ENCODE measurements around the gene DNAAF5.

Gene DNAAF5

DNA sequence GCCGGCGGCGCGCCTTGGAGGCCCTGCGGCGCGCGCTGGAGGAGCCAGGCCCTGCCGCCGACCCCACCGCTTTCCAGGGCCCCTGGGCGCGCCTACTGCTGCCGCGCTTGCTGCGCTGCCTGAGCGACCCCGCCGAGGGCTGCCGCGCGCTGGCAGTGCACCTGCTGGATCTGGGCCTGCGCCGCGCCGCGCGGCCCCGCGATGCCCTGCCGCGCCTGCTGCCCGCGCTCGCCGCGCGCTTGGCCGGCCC, 280 bp downstream of the DNAAF5 start:
- no peak for DNase-seq
- intact Hi-C loops (cut with DNase I), result loop anchor here (5.0 kb wide), 1 partner anchor 204 kb away; no protein-coding TSS in a partner anchor

DNA sequence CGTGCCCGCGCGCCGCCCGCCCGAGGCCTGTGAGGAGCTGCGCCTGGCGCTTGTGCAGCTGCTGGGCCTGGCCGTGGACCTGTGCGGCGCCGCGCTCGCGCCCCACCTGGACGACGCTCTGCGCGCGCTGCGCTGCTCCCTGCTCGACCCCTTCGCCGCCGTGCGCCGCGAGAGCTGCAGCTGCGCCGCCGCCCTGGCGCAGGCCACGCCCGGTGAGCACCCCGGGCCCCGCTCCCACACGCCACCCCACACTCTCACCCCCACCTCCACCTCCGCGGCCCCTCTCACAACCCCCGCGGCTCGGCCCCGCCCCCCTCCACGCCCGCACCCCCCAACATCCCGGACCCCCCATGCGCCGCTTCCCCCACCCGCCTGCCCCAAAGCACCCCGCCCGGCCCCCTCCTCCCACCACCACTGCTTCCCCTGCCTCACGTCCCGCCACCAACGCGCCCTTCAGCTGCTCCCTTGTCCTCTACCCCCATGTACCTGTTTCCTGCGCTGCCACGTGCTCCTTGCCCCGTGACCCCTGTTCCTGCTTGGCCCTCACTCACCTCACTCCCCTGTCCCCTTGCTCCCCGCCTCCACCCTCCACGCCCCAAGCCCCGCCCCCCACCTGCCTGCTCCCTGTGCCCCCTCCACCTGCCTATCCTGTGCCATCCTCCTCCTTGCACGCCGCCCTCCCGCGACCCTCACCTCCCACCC, 756 bp downstream of the DNAAF5 start, which contains the start of gene PRKAR1B:
PRKAR1B (minus strand) TSS at position 178 of the 702 bp plus-strand sequence. CDS start 15,776 bp downstream, outside the sequence.
- peak in 26 of 42 donors; percentile 12 to 65 (median 40) for DNase-seq
- intact Hi-C loops (cut with DNase I), result loop anchor here (5.0 kb wide), 1 partner anchor 205 kb away; no protein-coding TSS in a partner anchor

DNA sequence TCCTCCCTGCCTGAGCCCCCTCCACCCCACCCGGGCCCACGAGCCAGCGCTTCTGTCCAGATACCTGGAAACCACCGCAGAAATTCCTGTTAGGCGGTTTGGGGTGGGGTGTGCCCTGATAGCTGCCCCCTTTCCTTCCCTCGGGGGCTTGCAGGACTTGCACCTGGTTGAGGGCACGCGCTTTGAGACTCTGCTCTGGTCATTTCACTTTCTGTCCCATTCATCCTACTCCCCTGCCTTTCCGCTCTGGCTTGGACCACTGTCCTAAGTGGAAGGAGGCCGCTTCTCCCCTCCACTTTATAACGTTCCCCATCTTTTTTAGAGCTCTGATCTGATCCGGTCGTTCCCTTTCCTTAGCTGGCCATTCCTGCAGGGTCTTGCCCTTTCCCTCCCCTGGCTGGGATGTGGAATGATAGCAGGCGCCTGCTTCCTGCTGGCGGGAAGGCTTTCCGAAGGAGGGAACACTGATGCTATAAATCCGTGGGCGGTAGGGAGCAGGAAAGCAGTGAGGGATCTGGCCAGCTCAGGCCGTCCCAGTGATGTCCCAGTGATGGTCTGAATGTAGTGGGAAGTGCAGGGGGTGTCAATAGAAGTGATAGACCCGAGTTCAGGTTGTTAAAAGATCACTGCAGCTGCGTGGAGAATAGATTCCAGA, 1.4 kb downstream of the DNAAF5 start:
- DNase-seq, result peak in 2 of 42 donors; percentile 11 to 15
- intact Hi-C loops (cut with DNase I), result loop anchor here (5.0 kb wide), 1 partner anchor 206 kb away; no protein-coding TSS in a partner anchor

GRCh38 chr7:728602-729001, 2.1 kb downstream of the DNAAF5 start:
- intact Hi-C loops (cut with DNase I), result loop anchor here (5.0 kb wide), 1 partner anchor 206 kb away; no protein-coding TSS in a partner anchor
- DNase-seq, result peak in 1 of 42 donors; percentile 15

DNA sequence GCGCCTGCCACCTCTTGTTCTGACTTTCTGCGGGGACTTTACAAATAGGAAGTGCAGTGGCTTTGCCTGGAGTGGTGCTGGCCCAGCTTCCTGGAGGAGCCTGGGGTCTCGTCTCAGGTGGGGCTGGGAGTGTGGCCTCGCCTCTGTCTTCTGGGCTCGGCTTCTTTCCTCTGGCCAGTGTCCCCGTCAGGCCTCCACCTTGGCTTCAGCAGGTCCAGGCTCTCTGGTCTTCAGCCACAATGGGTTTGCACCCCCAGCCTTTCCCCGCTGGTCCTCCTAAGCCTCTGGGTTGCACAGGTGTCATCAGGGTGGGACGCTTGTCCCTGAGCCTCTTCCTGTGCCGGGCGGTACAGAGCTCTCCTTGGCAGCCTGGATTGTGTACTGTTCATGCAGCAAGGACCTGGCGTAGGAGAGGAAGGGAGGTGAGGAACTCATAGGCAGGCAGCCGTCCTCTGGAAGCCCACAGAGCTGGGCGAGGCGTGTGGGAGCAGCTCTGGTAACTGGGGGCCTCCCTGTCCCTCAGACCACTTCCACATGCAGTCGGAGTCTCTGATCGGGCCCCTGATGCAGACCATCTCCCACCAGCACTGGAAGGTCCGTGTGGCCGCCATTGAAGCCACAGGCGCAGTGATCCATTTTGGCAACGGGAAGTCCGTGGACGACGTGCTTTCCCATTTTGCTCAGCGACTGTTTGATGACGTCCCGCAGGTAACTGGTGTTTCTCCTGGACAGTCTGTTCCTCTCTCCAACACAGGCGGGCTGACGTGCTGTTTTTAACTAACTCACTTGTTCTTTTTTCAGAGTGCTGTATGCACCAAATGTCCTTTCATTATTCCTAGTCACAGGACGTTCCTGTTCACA, 2.9 kb downstream of the DNAAF5 start:
- DNase-seq, result peak in 2 of 42 donors; percentile 15 to 27

DNA sequence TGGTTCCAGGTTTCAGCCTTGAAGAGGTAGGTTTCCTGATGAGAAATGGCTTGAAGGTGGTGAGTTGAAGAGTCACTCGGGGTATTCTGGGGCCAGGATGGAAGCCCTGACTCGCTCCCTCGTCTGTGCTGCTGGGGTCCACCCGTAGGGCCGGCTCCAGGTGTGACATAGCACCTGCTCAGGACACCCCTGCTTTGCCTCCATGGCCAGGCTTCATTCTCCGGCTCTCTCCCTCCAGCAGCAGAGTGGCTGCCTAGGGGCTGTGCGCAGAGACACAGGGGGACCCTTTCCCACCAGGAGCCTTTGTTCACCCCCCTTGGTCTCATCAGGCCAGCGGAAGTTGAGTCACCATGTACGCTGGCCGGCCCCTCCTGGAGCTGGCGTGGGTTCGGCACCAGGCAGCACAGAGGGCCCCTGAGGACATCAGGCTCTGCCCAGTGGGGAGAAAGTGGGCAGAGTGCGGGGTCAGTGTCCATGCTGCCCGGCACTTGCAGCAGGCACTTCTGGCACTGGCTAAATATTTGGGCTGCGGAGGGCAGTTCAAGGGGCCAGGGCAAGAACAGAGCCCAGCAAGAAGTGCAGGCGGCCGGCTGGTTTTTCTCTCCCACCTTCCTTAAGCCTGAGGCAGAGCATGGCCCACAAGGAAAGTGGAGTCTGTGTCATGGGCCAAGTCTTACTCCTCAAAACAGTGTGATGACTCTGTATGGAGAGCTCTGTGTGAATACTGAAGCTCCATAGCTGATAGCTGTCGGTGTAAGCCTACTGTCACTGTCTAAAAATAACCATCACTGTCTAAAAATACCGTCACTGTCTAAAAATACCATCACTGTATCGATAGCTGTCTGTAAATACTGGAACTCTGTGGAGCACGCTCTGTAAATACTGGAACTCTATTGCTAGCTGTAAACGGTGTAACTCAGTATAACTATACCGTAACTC, 4.3 kb downstream of the DNAAF5 start:
- peak in 2 of 42 donors; percentile 22 to 28 for DNase-seq

More for the DNA sequence above, 2.9 kb downstream of the DNAAF5 start:
- intact Hi-C loops (cut with DNase I), result loop anchor here (5.0 kb wide), 1 partner anchor 207 kb away; no protein-coding TSS in a partner anchor

DNA sequence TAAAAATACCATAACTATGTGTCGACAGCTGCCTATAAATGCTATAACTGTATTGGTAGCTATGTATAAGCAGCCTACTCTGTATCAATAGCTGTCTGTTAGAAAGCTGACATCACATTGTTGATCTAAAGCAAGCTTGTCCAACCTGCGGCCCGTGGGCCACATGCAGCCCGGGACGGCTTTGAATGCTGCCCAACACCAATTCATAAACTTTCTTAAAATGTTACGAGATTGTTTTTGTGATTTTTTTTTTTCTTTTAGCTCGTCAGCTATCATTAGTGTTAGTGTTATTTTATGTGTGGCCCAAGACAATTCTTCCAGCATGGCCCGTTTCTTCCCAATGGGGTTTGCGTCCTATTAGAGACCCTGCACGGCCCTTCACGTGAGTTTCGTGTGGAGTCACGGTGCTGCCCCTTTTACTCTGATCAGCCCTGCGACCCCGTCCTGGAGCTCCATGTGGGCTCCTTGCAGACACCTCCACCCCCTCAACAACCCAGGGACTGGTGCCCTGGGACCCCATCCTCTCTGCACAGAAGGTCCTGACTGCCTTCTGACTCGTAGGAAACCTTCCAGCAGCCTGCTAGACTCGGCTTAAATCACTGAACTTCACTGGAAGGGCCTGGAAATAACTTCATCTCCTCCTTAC, 5.1 kb downstream of the DNAAF5 start:
- peak in 1 of 42 donors; percentile 34 for DNase-seq
- intact Hi-C loops (cut with DNase I), result no loop called here

More for the DNA sequence above, 4.3 kb downstream of the DNAAF5 start:
- intact Hi-C loops (cut with DNase I), result no loop called here

GRCh38 chr7:732094-732541, 5.6 kb downstream of the DNAAF5 start:
- intact Hi-C loops (cut with DNase I), result no loop called here
- DNase-seq, result peak in 1 of 42 donors; percentile 39

DNA sequence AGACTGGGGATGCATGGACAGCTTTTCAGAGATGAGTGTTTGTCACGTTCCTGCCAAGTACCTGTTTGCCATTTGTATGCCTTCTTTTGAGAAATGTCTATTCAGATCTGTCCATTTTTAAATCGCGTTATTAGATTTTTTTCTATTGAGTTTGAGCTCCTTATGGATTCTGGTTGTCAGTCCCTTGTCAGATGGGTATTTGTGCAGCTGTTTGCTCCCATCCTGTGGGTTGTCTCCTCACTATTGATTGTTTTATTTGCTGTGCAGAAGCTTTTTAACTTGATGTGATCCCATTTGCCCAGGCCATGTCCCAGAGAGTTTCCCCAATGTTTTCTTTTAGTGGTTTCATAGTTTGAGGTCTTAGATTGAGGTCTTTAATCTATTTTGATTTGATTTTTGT, 6.1 kb downstream of the DNAAF5 start:
- intact Hi-C loops (cut with DNase I), result no loop called here
- no peak for DNase-seq

GRCh38 chr7:734214-734613, 7.7 kb downstream of the DNAAF5 start:
- no peak for DNase-seq
- intact Hi-C loops (cut with DNase I), result no loop called here

DNA sequence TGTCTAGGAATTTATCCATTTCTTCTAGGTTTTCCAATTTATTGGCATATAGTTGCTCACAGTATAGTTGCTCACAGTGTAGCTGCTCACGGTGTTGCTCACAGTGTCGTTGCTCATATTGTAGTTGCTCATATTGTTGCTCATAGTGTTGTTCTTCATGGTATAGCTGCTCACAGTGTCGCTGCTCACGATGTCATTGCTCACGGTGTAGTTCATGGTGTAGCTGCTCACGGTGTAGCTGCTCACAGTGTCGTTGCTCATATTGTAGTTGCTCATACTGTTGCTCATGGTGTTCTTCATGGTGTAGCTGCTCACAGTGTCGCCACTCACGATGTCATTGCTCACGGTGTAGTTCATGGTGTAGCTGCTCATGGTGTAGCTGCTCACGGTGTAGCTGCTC, 8.3 kb downstream of the DNAAF5 start:
- no peak for DNase-seq
- intact Hi-C loops (cut with DNase I), result no loop called here

- intact Hi-C loops (cut with DNase I), result no loop called here
- DNase-seq, result no peak
Measured at GRCh38 chr7:738241-738640, 11.7 kb downstream of the DNAAF5 start.

- no peak for DNase-seq
- intact Hi-C loops (cut with DNase I), result no loop called here
Measured at GRCh38 chr7:738723-739454, 12.4 kb downstream of the DNAAF5 start.

DNA sequence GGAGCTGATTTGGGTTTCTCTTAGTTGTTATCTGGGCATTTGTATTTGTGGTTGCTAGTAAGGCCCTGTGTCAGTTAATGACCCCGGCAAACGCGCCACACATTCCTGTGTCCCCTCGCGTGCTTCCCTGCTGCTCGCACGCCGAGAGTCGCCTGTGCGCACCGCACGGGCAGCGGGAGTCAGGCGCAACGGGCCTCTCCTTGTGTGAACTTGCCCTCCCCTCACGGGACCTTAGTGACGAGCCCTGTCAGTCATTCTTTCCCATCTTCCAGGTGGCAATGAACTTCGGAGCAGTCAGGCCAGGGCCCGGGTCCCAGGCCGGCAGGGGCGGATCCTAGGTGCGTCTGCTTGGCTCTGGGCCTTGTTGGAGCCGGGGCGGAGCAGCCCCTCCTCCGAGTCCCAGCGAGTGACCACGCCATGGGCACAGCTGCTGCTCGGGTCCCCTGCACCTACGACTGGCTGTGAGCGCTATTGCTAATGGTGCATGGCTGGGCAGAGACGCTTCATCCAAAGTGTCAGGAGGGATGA, 13.0 kb downstream of the DNAAF5 start:
- DNase-seq, result no peak
- intact Hi-C loops (cut with DNase I), result no loop called here

GRCh38 chr7:739983-740942, 13.8 kb downstream of the DNAAF5 start:
- no peak for DNase-seq
- intact Hi-C loops (cut with DNase I), result no loop called here

DNA sequence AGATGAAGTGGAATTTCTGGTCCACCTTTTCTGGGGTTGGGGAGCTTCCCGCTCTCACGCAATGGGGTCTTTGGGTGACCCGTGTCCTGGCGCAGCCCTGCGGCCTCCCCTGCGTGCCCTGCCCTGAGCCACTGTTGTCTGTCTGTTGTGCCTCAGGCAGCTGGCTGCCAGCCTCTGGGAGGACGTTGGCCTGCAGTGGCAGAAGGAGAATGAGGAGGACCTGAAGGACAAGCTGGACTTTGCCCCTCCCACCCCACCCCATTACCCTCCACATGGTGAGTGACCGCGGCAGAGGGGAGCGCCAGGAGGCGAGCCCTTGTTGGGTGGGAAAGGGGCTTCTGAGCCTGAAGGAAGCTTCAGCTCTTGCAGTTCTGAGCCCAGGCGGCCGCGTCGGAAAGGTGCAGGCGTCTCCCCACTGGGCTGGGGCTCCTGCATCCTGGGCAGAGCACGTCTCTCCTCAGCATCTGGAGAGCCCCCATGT, 14.7 kb downstream of the DNAAF5 start:
- intact Hi-C loops (cut with DNase I), result no loop called here
- DNase-seq, result no peak
